Spleen (tissue), 11 donors: Measurements from ENCODE around the gene TMEM178B. TPM values are rescaled to one million over a fixed set of nuclear protein-coding genes. Genes with fewer than 3 reads are reported as not detected.

Experiments
- DNase-seq: peaks from one replicate; pipeline ENCODE4 v3.0.0-alpha.2; 2020
- H3K27ac ChIP-seq, 8 donors: fragments of 200-600 bp; sonication (generic) in 7 of 8; 1 replicate in 4 of 8; 2 replicates in 4 of 8; pipeline versions ENCODE4 v1.5.0 to v1.8.0; 2016 to 2021; ENCODE audit warnings: inconsistent platforms in 4 of 8, mild to moderate bottlenecking in 4 of 8, moderate library complexity in 1 of 8
- H3K27me3 ChIP-seq, 7 donors: fragments of 200-600 bp; sonication (generic) in 6 of 7; replicated peaks in 1 of 7; 1 replicate in 4 of 7; 2 replicates in 3 of 7; pipeline versions ENCODE4 v1.5.0 to v1.8.0; 2016 to 2021; ENCODE audit warnings: inconsistent platforms in 3 of 7, mild to moderate bottlenecking in 1 of 7
- H3K36me3 ChIP-seq, 6 donors: fragments of 200-600 bp; sonication (generic) in 5 of 6; 1 replicate in 4 of 6; 2 replicates in 2 of 6; pipeline versions ENCODE4 v1.5.0 to v1.8.0; 2016 to 2021; ENCODE audit warnings: inconsistent platforms in 2 of 6
- H3K4me1 ChIP-seq, 6 donors: fragments of 200-600 bp; sonication (generic) in 5 of 6; 1 replicate in 3 of 6; 2 replicates in 3 of 6; pipeline versions ENCODE4 v1.5.0 to v1.8.0; 2016 to 2021; ENCODE audit warnings: inconsistent platforms in 3 of 6
- H3K4me3 ChIP-seq, 8 donors: fragments of 200-600 bp; sonication (generic) in 7 of 8; 1 replicate in 4 of 8; 2 replicates in 4 of 8; pipeline versions ENCODE4 v1.5.0 to v1.8.0; 2016 to 2021; ENCODE audit warnings: inconsistent platforms in 4 of 8, mild to moderate bottlenecking in 4 of 8, moderate library complexity in 2 of 8
- H3K9me3 ChIP-seq, 8 donors: fragments of 200-600 bp; sonication (generic) in 7 of 8; 1 replicate in 4 of 8; 2 replicates in 4 of 8; pipeline versions ENCODE4 v1.5.0 to v1.8.0; 2016 to 2021; ENCODE audit warnings: inconsistent platforms in 4 of 8
- POLR2A ChIP-seq, 3 donors: fragments of 450-650 bp; IDR thresholded peaks; one replicate each; pipeline ENCODE4 v1.5.1; 2017; ENCODE audit warnings: antibody characterized with exemption in 3 of 3, mild to moderate bottlenecking in 1 of 3
- POLR2AphosphoS5 ChIP-seq, 3 donors: sonication (generic); formaldehyde crosslinking; IDR thresholded peaks; one replicate each; pipeline ENCODE4 v1.5.1; 2017; ENCODE audit warnings: antibody characterized with exemption in 3 of 3
- WGBS, 5 donors: extraction: QIAGEN DNeasy Blood & Tissue Kit in 3 of 5; methylation state at CpG; one replicate each; pipeline versions ENCODE4 v1.1.5 to v1.1.7; 2013 to 2018; 5-methylcytosine and 5-hydroxymethylcytosine counted together
- intact Hi-C: fragments of 100-400 bp; cut with DNase I; formaldehyde crosslinking; loops from one replicate; pipeline ENCODE4 v1.15.0; 2023; ENCODE audit warnings: low total_unique reads
- polyA plus RNA-seq, 3 donors: library from polyadenylated mRNA; stranded (reverse); fragments of 200-250 nt; gene quantifications; one replicate each; pipeline ENCODE4 v1.2.1, GENCODE V29; 2013
- total RNA-seq, 7 donors: library from RNA; depleted of rRNA in 3 of 7; stranded (reverse); fragments of >200 nt in 3 of 7; fragmentation: NEBNext Ultra II Directional in 4 of 7; extraction: Animal tissue kit (Norgen Biotek cat#: 25700) in 4 of 7; gene quantifications; one replicate each; pipeline versions ENCODE4 v1.1.0 to v1.2.1, GENCODE V29; 2016 to 2021
- TF ChIP-seq, protein P1 (sequence below), 11 experiments: fragments of 200-600 bp in 7 of 11; fragments of 450-650 bp in 4 of 11; sonication (generic) in 4 of 11; IDR thresholded peaks in 8 of 11; conservative IDR thresholded peaks in 3 of 11; 1 replicate in 7 of 11; 2 replicates in 4 of 11; pipeline versions ENCODE4 v1.4.0 to v1.8.0; 2016 to 2021; ENCODE audit warnings: antibody characterized with exemption in 11 of 11, inconsistent platforms in 4 of 11, mild to moderate bottlenecking in 1 of 11
- donor health status: healthy with polysubstance abuse.
- donor health status: DM: no; HTN: no; CAD: no; lungs with moderate emphysema.
- donor health status: DM: no; HTN: no; CAD: no.
- donor health status: Bipolar disorder and iron deficiency.
- donor health status: healthy.
- donor health status: DM: no; HTN: no; CAD: no.
- donor health status: DM: yes; HTN: yes; CAD: no.

Gene TMEM178B
- total and polyA plus RNA-seq, 10 donors = 0.35 to 5.5 (median 1.3) TPM

DNA sequence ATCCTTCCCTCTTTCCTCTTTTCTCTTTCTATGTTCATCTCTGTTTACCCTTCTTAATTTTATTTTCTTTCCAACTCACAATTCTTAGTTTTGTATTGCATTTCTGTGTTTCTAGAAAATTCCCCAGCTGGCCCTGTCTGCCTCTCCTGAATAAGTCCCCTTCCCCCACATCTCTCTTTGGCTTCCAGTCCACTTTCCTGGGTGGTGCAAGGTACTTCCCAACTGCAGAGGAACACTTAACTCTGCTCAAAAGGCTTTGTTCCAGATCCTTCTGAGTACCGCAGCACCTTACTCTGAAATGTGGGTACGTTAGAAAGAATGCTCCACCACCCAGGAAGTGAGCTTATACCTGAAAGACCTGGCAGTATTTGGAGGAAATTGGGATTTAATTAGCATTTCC lies 227.0 kb downstream of the TMEM178B start:
- Histone ChIP-seq H3K4me3 (no peak overlapping the region), H3K36me3 (no peaks in the 10 kb centered on the region), H3K9me3 (no peaks in the 10 kb centered on the region), H3K27ac (no peak overlapping the region), H3K4me1 (no peaks in the 10 kb centered on the region), H3K27me3 (no peaks in the 10 kb centered on the region)
- no peak for DNase-seq
- TF ChIP-seq POLR2A (IDR thresholded peaks at IDR 0.05) (no peak), POLR2AphosphoS5 (IDR thresholded peaks at IDR 0.05) (no peak)
- WGBS, 5 donors = 74 to 81% (median 77%) methylated on average over 2 of the region's 2 CpGs
- intact Hi-C loops = no loop called here

DNA sequence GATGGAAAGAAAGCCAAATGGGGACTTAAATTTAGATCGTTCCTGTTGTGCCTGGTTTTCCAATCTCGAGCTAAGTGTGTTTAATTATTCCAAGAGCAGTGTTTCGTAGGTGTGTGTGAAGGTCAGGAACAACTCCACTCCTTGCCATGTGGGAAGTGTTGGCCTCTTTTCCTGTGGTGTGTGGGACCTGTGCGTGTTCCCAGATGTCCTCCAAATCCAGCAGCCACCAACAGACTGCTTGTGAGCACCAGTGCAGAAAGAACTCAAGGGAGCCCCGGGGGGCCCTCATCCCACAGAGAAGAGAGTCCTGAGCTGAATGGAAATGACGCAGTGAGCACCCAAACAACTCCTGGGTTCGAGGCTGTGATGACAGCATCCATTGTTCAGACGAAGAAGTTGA lies 227.7 kb downstream of the TMEM178B start:
- Histone ChIP-seq H3K4me3 (no peak overlapping the region), H3K27me3 (no peaks in the 10 kb centered on the region), H3K9me3 (no peaks in the 10 kb centered on the region), H3K4me1 (no peaks in the 10 kb centered on the region), H3K27ac (no peak overlapping the region), H3K36me3 (no peaks in the 10 kb centered on the region)
- whole genome bisulfite sequencing, 5 donors = 72 to 82% (median 74%) methylated on average over 8 of the region's 8 CpGs
- TF ChIP-seq POLR2AphosphoS5 (IDR thresholded peaks at IDR 0.05) (no peak), POLR2A (IDR thresholded peaks at IDR 0.05) (no peak)
- no peak for DNase-seq
- intact Hi-C loops = no loop called here

DNA sequence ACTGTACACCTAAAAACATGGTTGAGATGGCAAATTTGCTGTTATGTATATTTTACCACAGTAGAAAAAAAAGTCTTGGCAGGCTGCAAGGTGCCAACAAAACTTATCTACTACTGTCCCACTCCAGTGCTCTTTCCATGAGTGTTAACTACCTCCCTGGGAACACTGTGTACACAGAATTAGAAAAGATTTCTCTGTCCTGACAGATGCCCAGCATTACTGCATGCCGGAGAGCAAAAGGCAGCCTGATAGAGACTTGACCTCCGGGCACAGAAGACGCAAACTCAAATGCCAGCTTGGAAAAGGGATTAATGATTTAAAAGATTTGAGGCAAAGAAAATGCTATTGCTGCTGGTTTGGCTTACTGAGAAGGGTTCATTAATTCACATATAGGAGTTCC lies 228.8 kb downstream of the TMEM178B start:
- Histone ChIP-seq H3K27me3 (peaks cover 0 to 5% (median 0%) of the 10 kb centered on the region in 7 donors), H3K36me3 (no peaks in the 10 kb centered on the region), H3K4me3 (no peak overlapping the region), H3K9me3 (no peaks in the 10 kb centered on the region), H3K4me1 (no peaks in the 10 kb centered on the region), H3K27ac (no peak overlapping the region)
- no peak for DNase-seq
- intact Hi-C loops = no loop called here
- TF ChIP-seq POLR2A (IDR thresholded peaks at IDR 0.05) (no peak), POLR2AphosphoS5 (IDR thresholded peaks at IDR 0.05) (no peak)
- TF ChIP-seq, protein P1, sequence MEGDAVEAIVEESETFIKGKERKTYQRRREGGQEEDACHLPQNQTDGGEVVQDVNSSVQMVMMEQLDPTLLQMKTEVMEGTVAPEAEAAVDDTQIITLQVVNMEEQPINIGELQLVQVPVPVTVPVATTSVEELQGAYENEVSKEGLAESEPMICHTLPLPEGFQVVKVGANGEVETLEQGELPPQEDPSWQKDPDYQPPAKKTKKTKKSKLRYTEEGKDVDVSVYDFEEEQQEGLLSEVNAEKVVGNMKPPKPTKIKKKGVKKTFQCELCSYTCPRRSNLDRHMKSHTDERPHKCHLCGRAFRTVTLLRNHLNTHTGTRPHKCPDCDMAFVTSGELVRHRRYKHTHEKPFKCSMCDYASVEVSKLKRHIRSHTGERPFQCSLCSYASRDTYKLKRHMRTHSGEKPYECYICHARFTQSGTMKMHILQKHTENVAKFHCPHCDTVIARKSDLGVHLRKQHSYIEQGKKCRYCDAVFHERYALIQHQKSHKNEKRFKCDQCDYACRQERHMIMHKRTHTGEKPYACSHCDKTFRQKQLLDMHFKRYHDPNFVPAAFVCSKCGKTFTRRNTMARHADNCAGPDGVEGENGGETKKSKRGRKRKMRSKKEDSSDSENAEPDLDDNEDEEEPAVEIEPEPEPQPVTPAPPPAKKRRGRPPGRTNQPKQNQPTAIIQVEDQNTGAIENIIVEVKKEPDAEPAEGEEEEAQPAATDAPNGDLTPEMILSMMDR (IDR thresholded peaks at IDR 0.05 in 8 of 11, conservative IDR thresholded peaks at IDR 0.05 in 3 of 11) = no peak
- WGBS, 5 donors = 90 to 99% (median 95%) methylated on average over 3 of the region's 3 CpGs

DNA sequence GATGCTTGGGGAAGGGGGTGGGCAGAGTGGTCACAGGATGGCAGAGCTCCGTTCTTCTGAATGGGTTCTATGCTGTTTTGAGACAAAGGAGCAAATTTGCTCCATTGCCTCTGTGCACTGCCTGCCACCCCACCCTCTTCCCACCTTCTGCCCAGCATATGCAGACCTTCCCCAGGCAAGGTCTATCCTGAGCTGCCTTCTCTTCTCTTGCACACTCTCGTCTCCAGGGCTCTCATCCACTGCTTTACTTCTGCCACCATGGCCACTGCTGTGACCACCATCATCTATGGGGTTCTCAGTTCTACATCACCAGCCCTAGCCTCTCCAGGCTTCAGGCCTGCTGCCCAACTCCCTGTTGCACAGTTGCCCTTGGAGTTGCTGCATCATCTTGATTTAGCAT lies 230.4 kb downstream of the TMEM178B start:
- no peak for TF ChIP-seq POLR2A (IDR thresholded peaks at IDR 0.05)
- TF ChIP-seq, protein P1 (IDR thresholded peaks at IDR 0.05 in 8 of 11, conservative IDR thresholded peaks at IDR 0.05 in 3 of 11) = no peak
- no peak for TF ChIP-seq POLR2AphosphoS5 (IDR thresholded peaks at IDR 0.05)
- H3K27me3 ChIP-seq = peaks cover 0 to 5% (median 0%) of the 10 kb centered on the region in 7 donors
- no peak overlapping the region for H3K4me3 ChIP-seq
- H3K27ac ChIP-seq = no peak overlapping the region
- H3K36me3 ChIP-seq = no peaks in the 10 kb centered on the region
- H3K4me1 ChIP-seq = no peaks in the 10 kb centered on the region
- DNase-seq = no peak
- intact Hi-C loops = no loop called here
- no peaks in the 10 kb centered on the region for H3K9me3 ChIP-seq
- 68 to 83% (median 79%) methylated on average over 2 of the region's 2 CpGs for WGBS, 5 donors

DNA sequence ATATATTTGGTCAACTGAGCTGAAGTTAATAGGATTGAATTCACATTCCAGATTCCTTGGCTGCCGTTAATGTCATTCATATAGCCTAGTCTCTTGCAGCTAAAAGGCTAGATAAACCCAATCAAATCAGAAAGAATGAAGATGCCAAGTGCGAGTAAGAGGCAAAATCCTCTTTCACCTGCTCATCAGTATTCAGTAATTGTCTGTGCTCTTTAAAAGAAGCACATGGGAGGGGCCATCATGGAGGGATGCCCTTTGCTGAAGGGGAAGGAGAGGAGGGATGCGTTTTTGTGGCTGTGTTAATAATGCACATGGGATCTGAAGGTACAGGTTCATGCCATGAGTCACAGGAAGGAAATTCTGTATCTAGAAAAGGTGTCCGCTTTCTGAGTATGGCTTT lies 232.2 kb downstream of the TMEM178B start:
- Histone ChIP-seq H3K27me3 (peaks cover 0 to 5% (median 0%) of the 10 kb centered on the region in 7 donors), H3K4me1 (no peaks in the 10 kb centered on the region), H3K9me3 (peaks cover 0 to 4% (median 0%) of the 10 kb centered on the region in 8 donors), H3K36me3 (no peaks in the 10 kb centered on the region), H3K4me3 (no peak overlapping the region), H3K27ac (no peak overlapping the region)
- 76 to 84% (median 80%) methylated on average over 4 of the region's 4 CpGs for WGBS, 5 donors
- no peak for DNase-seq
- intact Hi-C loops = no loop called here
- no peak for TF ChIP-seq POLR2A (IDR thresholded peaks at IDR 0.05)
- TF ChIP-seq, protein P1 (IDR thresholded peaks at IDR 0.05 in 8 of 11, conservative IDR thresholded peaks at IDR 0.05 in 3 of 11) = no peak
- no peak for TF ChIP-seq POLR2AphosphoS5 (IDR thresholded peaks at IDR 0.05)
